ENCODE data around the gene STRIT1. TPM values are rescaled to one million over a fixed set of nuclear protein-coding genes. Genes with fewer than 3 reads are reported as not detected.

Gene STRIT1
- total and polyA plus RNA-seq, 7 donors, result 2.4 TPM; not detected in 6

- Histone ChIP-seq H3K27me3 (no peaks in the 10 kb centered on the region), H3K9me3 (no peaks in the 10 kb centered on the region), H3K27ac (no peak overlapping the region), H3K4me1 (peaks cover 0 to 13% (median 6%) of the 10 kb centered on the region in 4 donors), H3K36me3 (no peaks in the 10 kb centered on the region), H3K4me3 (no peak overlapping the region)
- TF ChIP-seq EP300 (IDR thresholded peaks at IDR 0.05), result no peak
- TF ChIP-seq, protein P1, sequence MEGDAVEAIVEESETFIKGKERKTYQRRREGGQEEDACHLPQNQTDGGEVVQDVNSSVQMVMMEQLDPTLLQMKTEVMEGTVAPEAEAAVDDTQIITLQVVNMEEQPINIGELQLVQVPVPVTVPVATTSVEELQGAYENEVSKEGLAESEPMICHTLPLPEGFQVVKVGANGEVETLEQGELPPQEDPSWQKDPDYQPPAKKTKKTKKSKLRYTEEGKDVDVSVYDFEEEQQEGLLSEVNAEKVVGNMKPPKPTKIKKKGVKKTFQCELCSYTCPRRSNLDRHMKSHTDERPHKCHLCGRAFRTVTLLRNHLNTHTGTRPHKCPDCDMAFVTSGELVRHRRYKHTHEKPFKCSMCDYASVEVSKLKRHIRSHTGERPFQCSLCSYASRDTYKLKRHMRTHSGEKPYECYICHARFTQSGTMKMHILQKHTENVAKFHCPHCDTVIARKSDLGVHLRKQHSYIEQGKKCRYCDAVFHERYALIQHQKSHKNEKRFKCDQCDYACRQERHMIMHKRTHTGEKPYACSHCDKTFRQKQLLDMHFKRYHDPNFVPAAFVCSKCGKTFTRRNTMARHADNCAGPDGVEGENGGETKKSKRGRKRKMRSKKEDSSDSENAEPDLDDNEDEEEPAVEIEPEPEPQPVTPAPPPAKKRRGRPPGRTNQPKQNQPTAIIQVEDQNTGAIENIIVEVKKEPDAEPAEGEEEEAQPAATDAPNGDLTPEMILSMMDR (IDR thresholded peaks at IDR 0.05), result no peak
- no peak for TF ChIP-seq POLR2A (IDR thresholded peaks at IDR 0.05)
- TF ChIP-seq POLR2AphosphoS5 (IDR thresholded peaks at IDR 0.05), result no peak
- intact Hi-C loops (cut with DNase I), result no loop called here
- DNase-seq, result no peak
- WGBS, 2 donors, result 93 to 95% methylated on average over 1 of the region's 1 CpG
These were observed 23.7 kb upstream of the STRIT1 start for GRCh38 chr3:155317211-155317610.

GRCh38 chr3:155316426-155316825, 22.9 kb upstream of the STRIT1 start:
- Histone ChIP-seq H3K4me1 (peaks cover 0 to 13% (median 6%) of the 10 kb centered on the region in 4 donors), H3K4me3 (no peak overlapping the region), H3K36me3 (no peaks in the 10 kb centered on the region), H3K27ac (no peak overlapping the region), H3K9me3 (no peaks in the 10 kb centered on the region), H3K27me3 (no peaks in the 10 kb centered on the region)
- DNase-seq, result no peak
- TF ChIP-seq, protein P1 (IDR thresholded peaks at IDR 0.05), result no peak
- no peak for TF ChIP-seq POLR2AphosphoS5 (IDR thresholded peaks at IDR 0.05)
- no peak for TF ChIP-seq EP300 (IDR thresholded peaks at IDR 0.05)
- no peak for TF ChIP-seq POLR2A (IDR thresholded peaks at IDR 0.05)
- intact Hi-C loops (cut with DNase I), result no loop called here

- intact Hi-C loops (cut with DNase I), result loop anchor here (5.0 kb wide), 1 partner anchor 237 kb away; no protein-coding TSS in a partner anchor
- no peaks in the 10 kb centered on the region for H3K9me3 ChIP-seq
- H3K36me3 ChIP-seq, result no peaks in the 10 kb centered on the region
- H3K27me3 ChIP-seq, result no peaks in the 10 kb centered on the region
- no peak for DNase-seq
- peaks cover 0 to 13% (median 6%) of the 10 kb centered on the region in 4 donors for H3K4me1 ChIP-seq
- no peak overlapping the region for H3K27ac ChIP-seq
- 70 to 90% methylated on average over 2 of the region's 2 CpGs for WGBS, 2 donors
- no peak for TF ChIP-seq POLR2A (IDR thresholded peaks at IDR 0.05)
- TF ChIP-seq, protein P1 (IDR thresholded peaks at IDR 0.05), result no peak
- TF ChIP-seq POLR2AphosphoS5 (IDR thresholded peaks at IDR 0.05), result no peak
- TF ChIP-seq EP300 (IDR thresholded peaks at IDR 0.05), result no peak
- no peak overlapping the region for H3K4me3 ChIP-seq
These were observed 20.4 kb upstream of the STRIT1 start for GRCh38 chr3:155313916-155314315.

GRCh38 chr3:155313300-155313699, 19.8 kb upstream of the STRIT1 start:
- intact Hi-C loops (cut with DNase I), result loop anchor here (5.0 kb wide), 1 partner anchor 236 kb away; no protein-coding TSS in a partner anchor
- no peaks in the 10 kb centered on the region for H3K9me3 ChIP-seq
- H3K4me3 ChIP-seq, result no peak overlapping the region
- no peaks in the 10 kb centered on the region for H3K36me3 ChIP-seq
- H3K27ac ChIP-seq, result no peak overlapping the region
- no peak for DNase-seq
- peaks cover 0 to 13% (median 6%) of the 10 kb centered on the region in 4 donors for H3K4me1 ChIP-seq
- no peak for TF ChIP-seq POLR2AphosphoS5 (IDR thresholded peaks at IDR 0.05)
- no peak for TF ChIP-seq EP300 (IDR thresholded peaks at IDR 0.05)
- no peak for TF ChIP-seq POLR2A (IDR thresholded peaks at IDR 0.05)
- TF ChIP-seq, protein P1 (IDR thresholded peaks at IDR 0.05), result no peak
- no peaks in the 10 kb centered on the region for H3K27me3 ChIP-seq

- no peaks in the 10 kb centered on the region for H3K9me3 ChIP-seq
- 65 to 66% methylated on average over 2 of the region's 2 CpGs for WGBS, 2 donors
- DNase-seq, result no peak
- no peaks in the 10 kb centered on the region for H3K36me3 ChIP-seq
- H3K27me3 ChIP-seq, result no peaks in the 10 kb centered on the region
- peaks cover 0 to 13% (median 6%) of the 10 kb centered on the region in 4 donors for H3K4me1 ChIP-seq
- TF ChIP-seq POLR2A (IDR thresholded peaks at IDR 0.05) (no peak), POLR2AphosphoS5 (IDR thresholded peaks at IDR 0.05) (no peak), EP300 (IDR thresholded peaks at IDR 0.05) (no peak)
- TF ChIP-seq, protein P1 (IDR thresholded peaks at IDR 0.05), result no peak
- no peak overlapping the region for H3K27ac ChIP-seq
- no peak overlapping the region for H3K4me3 ChIP-seq
- intact Hi-C loops (cut with DNase I), result loop anchor here (5.0 kb wide), 1 partner anchor 235 kb away; no protein-coding TSS in a partner anchor
These were observed 19.3 kb upstream of the STRIT1 start for GRCh38 chr3:155312781-155313180.
